ENCODE data around the gene SNX20. TPM values are rescaled to one million over a fixed set of nuclear protein-coding genes. Genes with fewer than 3 reads are reported as not detected.

The SNX20 gene
- total RNA-seq, 1 experiment from 2014 or later, result not detected

- in situ Hi-C loops (cut with HindIII; ENCODE audit: low pct_unique_long_range_greater_than_20kb, low sequenced_read_pairs), result no loop called here
- DNase-seq (ENCODE audit: low read depth, low spot score), result no peak
Observed at GRCh38 chr16:50670476-50670875, 10.6 kb downstream of the SNX20 start.

- no peak for DNase-seq (ENCODE audit: low read depth, low spot score)
- in situ Hi-C loops (cut with HindIII; ENCODE audit: low pct_unique_long_range_greater_than_20kb, low sequenced_read_pairs), result no loop called here
Observed at GRCh38 chr16:50669741-50670140, 11.4 kb downstream of the SNX20 start.

- DNase-seq (ENCODE audit: low read depth, low spot score), result no peak
- in situ Hi-C loops (cut with HindIII; ENCODE audit: low pct_unique_long_range_greater_than_20kb, low sequenced_read_pairs), result no loop called here
Observed at GRCh38 chr16:50668368-50669008, 12.6 kb downstream of the SNX20 start.

- no peak for DNase-seq (ENCODE audit: low read depth, low spot score)
- in situ Hi-C loops (cut with HindIII; ENCODE audit: low pct_unique_long_range_greater_than_20kb, low sequenced_read_pairs), result no loop called here
Observed at GRCh38 chr16:50667497-50668367, 13.4 kb downstream of the SNX20 start.

- in situ Hi-C loops (cut with HindIII; ENCODE audit: low pct_unique_long_range_greater_than_20kb, low sequenced_read_pairs), result no loop called here
- DNase-seq (ENCODE audit: low read depth, low spot score), result no peak
Observed at GRCh38 chr16:50666658-50667496, 14.2 kb downstream of the SNX20 start.

GRCh38 chr16:50665128-50665878 is 15.8 kb downstream of the SNX20 start:
- DNase-seq (ENCODE audit: low read depth, low spot score), result peak; percentile 52
- in situ Hi-C loops (cut with HindIII; ENCODE audit: low pct_unique_long_range_greater_than_20kb, low sequenced_read_pairs), result no loop called here

- DNase-seq (ENCODE audit: low read depth, low spot score), result no peak
- in situ Hi-C loops (cut with HindIII; ENCODE audit: low pct_unique_long_range_greater_than_20kb, low sequenced_read_pairs), result no loop called here
Observed at GRCh38 chr16:50664270-50664669, 16.8 kb downstream of the SNX20 start.

- in situ Hi-C loops (cut with HindIII; ENCODE audit: low pct_unique_long_range_greater_than_20kb, low sequenced_read_pairs), result no loop called here
- DNase-seq (ENCODE audit: low read depth, low spot score), result no peak
Observed at GRCh38 chr16:50662306-50662940, 18.7 kb downstream of the SNX20 start.

- in situ Hi-C loops (cut with HindIII; ENCODE audit: low pct_unique_long_range_greater_than_20kb, low sequenced_read_pairs), result no loop called here
- DNase-seq (ENCODE audit: low read depth, low spot score), result no peak
Observed at GRCh38 chr16:50659806-50660205, 21.3 kb downstream of the SNX20 start.

- no peak for DNase-seq (ENCODE audit: low read depth, low spot score)
- in situ Hi-C loops (cut with HindIII; ENCODE audit: low pct_unique_long_range_greater_than_20kb, low sequenced_read_pairs), result no loop called here
Observed at GRCh38 chr16:50657241-50657640, 23.9 kb downstream of the SNX20 start.

- DNase-seq (ENCODE audit: low read depth, low spot score), result no peak
- in situ Hi-C loops (cut with HindIII; ENCODE audit: low pct_unique_long_range_greater_than_20kb, low sequenced_read_pairs), result no loop called here
Observed at GRCh38 chr16:50655558-50656055, 25.5 kb downstream of the SNX20 start.

- in situ Hi-C loops (cut with HindIII; ENCODE audit: low pct_unique_long_range_greater_than_20kb, low sequenced_read_pairs), result no loop called here
Observed at GRCh38 chr16:50653633-50654519, 27.2 kb downstream of the SNX20 start.

GRCh38 chr16:50652836-50653425 is 28.2 kb downstream of the SNX20 start:
- DNase-seq (ENCODE audit: low read depth, low spot score), result no peak
- in situ Hi-C loops (cut with HindIII; ENCODE audit: low pct_unique_long_range_greater_than_20kb, low sequenced_read_pairs), result no loop called here

More at GRCh38 chr16:50653633-50654519, 27.2 kb downstream of the SNX20 start:
- no peak for DNase-seq (ENCODE audit: low read depth, low spot score)

- DNase-seq (ENCODE audit: low read depth, low spot score), result no peak
- in situ Hi-C loops (cut with HindIII; ENCODE audit: low pct_unique_long_range_greater_than_20kb, low sequenced_read_pairs), result no loop called here
Observed at GRCh38 chr16:50651835-50652438, 29.2 kb downstream of the SNX20 start.

- DNase-seq (ENCODE audit: low read depth, low spot score), result no peak
- in situ Hi-C loops (cut with HindIII; ENCODE audit: low pct_unique_long_range_greater_than_20kb, low sequenced_read_pairs), result no loop called here
Observed at GRCh38 chr16:50646345-50646744, 34.8 kb downstream of the SNX20 start.

Data from SK-MEL-5 (cell line).